GM23338 (cell line): Measurements from ENCODE around the gene PRR14L. TPM values are rescaled to one million over a fixed set of nuclear protein-coding genes. Genes with fewer than 3 reads are reported as not detected.
"Not testable (repeated sequence)": the region's sequence is repeated elsewhere in the genome, so short reads cannot be mapped to it uniquely, and the experiment has no call there.

Experiments used
- ATAC-seq: fragments of 200-7000 bp; cut with Tn5 transposase; 3 replicates; pipeline ENCODE4 v1.9.1; 2020
- DNase-seq: peaks from one replicate; pipeline ENCODE4 v3.0.0-alpha.2; 2015; ENCODE audit warnings: low spot score
- H2AFZ ChIP-seq: fragments of 200-600 bp; sonication (generic); 2 replicates; pipeline ENCODE4 v1.8.0; 2016; ENCODE audit warnings: antibody characterized with exemption, mild to moderate bottlenecking, moderate library complexity
- H3F3A ChIP-seq: fragments of 200-600 bp; sonication (generic); replicated peaks from 2 replicates; pipeline ENCODE4 v1.8.0; 2017; ENCODE audit warnings: antibody characterized with exemption, mixed run types, low read depth
- H3K27ac ChIP-seq: fragments of 200-600 bp; sonication (generic); 2 replicates; pipeline ENCODE4 v1.6.1; 2016; ENCODE audit warnings: low read depth
- H3K27me3 ChIP-seq: fragments of 200-600 bp; sonication (generic); 2 replicates; pipeline ENCODE4 v1.8.0; 2016; ENCODE audit warnings: mild to moderate bottlenecking, mixed run types, moderate library complexity; ENCODE audit not compliant: insufficient read depth
- H3K36me3 ChIP-seq: fragments of 200-600 bp; sonication (generic); 2 replicates; pipeline ENCODE4 v1.8.0; 2016; ENCODE audit warnings: mild to moderate bottlenecking; ENCODE audit not compliant: insufficient read depth
- H3K4me1 ChIP-seq: fragments of 200-600 bp; sonication (generic); 2 replicates; pipeline ENCODE4 v1.8.0; 2016; ENCODE audit warnings: mild to moderate bottlenecking, moderate library complexity; ENCODE audit not compliant: insufficient read depth
- H3K4me2 ChIP-seq: fragments of 200-600 bp; sonication (generic); 2 replicates; pipeline ENCODE4 v1.7.1; 2017; ENCODE audit warnings: mixed run types
- H3K4me3 ChIP-seq: fragments of 200-600 bp; sonication (generic); 2 replicates; pipeline ENCODE4 v1.6.1; 2016; ENCODE audit warnings: mixed run types
- H3K79me2 ChIP-seq: fragments of 200-600 bp; sonication (generic); replicated peaks from 2 replicates; pipeline ENCODE4 v1.8.0; 2017; ENCODE audit warnings: mild to moderate bottlenecking; ENCODE audit not compliant: insufficient read depth
- H3K9me2 ChIP-seq: fragments of 200-600 bp; sonication (generic); 2 replicates; pipeline ENCODE4 v1.8.0; 2017; ENCODE audit not compliant: insufficient read depth
- H4K20me1 ChIP-seq: fragments of 200-600 bp; sonication (generic); replicated peaks from 2 replicates; pipeline ENCODE4 v1.8.0; 2017; ENCODE audit warnings: mild to moderate bottlenecking; ENCODE audit not compliant: insufficient read depth
- H3K27ac Mint-ChIP-seq: 2 replicates; pipeline ENCODE4 v1.8.0; 2020; ENCODE audit warnings: inconsistent platforms, mild to moderate bottlenecking, moderate library complexity, mixed read lengths
- H3K27me3 Mint-ChIP-seq: 3 replicates; pipeline ENCODE4 v1.8.0; 2022; ENCODE audit warnings: low read depth, mild to moderate bottlenecking, moderate library complexity, mixed read lengths, inconsistent platforms; ENCODE audit not compliant: insufficient read depth, poor library complexity
- H3K36me3 Mint-ChIP-seq: 3 replicates; pipeline ENCODE4 v1.8.0; 2021; ENCODE audit warnings: low read depth, mild to moderate bottlenecking, inconsistent platforms, moderate library complexity, mixed read lengths
- H3K4me1 Mint-ChIP-seq: 3 replicates; pipeline ENCODE4 v1.8.0; 2020; ENCODE audit warnings: mild to moderate bottlenecking, inconsistent platforms, mixed read lengths
- H3K4me3 Mint-ChIP-seq: 3 replicates; pipeline ENCODE4 v1.8.0; 2021; ENCODE audit warnings: moderate library complexity, mild to moderate bottlenecking, inconsistent platforms, mixed read lengths
- H3K9me3 Mint-ChIP-seq: 3 replicates; pipeline ENCODE4 v1.8.0; 2020; ENCODE audit warnings: moderate library complexity, mild to moderate bottlenecking, inconsistent platforms, mixed read lengths
- CREB1 ChIP-seq: fragments of 250-450 bp; sonication (Bioruptor Pico); IDR thresholded peaks from 2 replicates; pipeline ENCODE4 v1.5.0; 2020; ENCODE audit warnings: low read depth, mild to moderate bottlenecking, moderate library complexity
- EZH2 ChIP-seq: fragments of 200-600 bp; sonication (generic); IDR thresholded peaks from one replicate; pipeline ENCODE4 v1.8.0; 2017; ENCODE audit warnings: antibody characterized with exemption, mild to moderate bottlenecking, low read depth; ENCODE audit not compliant: unreplicated experiment
- EZH2phosphoT487 ChIP-seq: fragments of 200-600 bp; sonication (generic); IDR thresholded peaks from one replicate; pipeline ENCODE4 v1.8.1; 2018; ENCODE audit warnings: antibody characterized with exemption; ENCODE audit not compliant: unreplicated experiment
- JUNB ChIP-seq: IDR thresholded peaks from one replicate; pipeline ENCODE4 v1.6.1; 2016; ENCODE audit warnings: antibody characterized with exemption; ENCODE audit not compliant: unreplicated experiment
- NANOG ChIP-seq: IDR thresholded peaks from 2 replicates; pipeline ENCODE4 v1.6.1; 2016; ENCODE audit warnings: antibody characterized with exemption, borderline replicate concordance
- POLR2AphosphoS5 ChIP-seq: IDR thresholded peaks from 2 replicates; pipeline ENCODE4 v1.6.1; 2016; ENCODE audit warnings: antibody characterized with exemption, low read depth
- STAT1 ChIP-seq: IDR thresholded peaks from one replicate; pipeline ENCODE4 v1.6.1; 2016; ENCODE audit warnings: antibody characterized with exemption; ENCODE audit not compliant: unreplicated experiment
- ZNF114 ChIP-seq: fragments of 250-450 bp; sonication (Bioruptor Pico); IDR thresholded peaks from 2 replicates; pipeline ENCODE4 v1.5.0; 2020; ENCODE audit warnings: mild to moderate bottlenecking, moderate library complexity
- ZNF331 ChIP-seq: fragments of 250-450 bp; sonication (Bioruptor Pico); IDR thresholded peaks from 2 replicates; pipeline ENCODE4 v1.5.0; 2020; ENCODE audit warnings: low read depth, mild to moderate bottlenecking, moderate library complexity
- polyA plus RNA-seq: library from polyadenylated mRNA; unstranded; fragments of >200 nt; fragmentation: Nextera tagmentation; extraction: Ambion mirVana; gene quantifications from 2 replicates; pipeline ENCODE4 v1.2.1, GENCODE V29; 2016
- total RNA-seq: library from RNA; depleted of rRNA; stranded (reverse); fragments of >200 nt; shearing (Covaris generic); gene quantifications from 2 replicates; pipeline ENCODE4 v1.2.3, GENCODE V29; 2014
- TF ChIP-seq, protein P1 (sequence below), 2 experiments: fragments of 200-600 bp in 1 of 2; sonication (generic) in 1 of 2; conservative IDR thresholded peaks; 2 replicates each; pipeline versions ENCODE4 v1.5.1 to v1.6.1; 2016 to 2017; ENCODE audit warnings: antibody characterized with exemption in 2 of 2, low read depth in 2 of 2, mild to moderate bottlenecking in 2 of 2, moderate library complexity in 1 of 2
- TF ChIP-seq, protein P2 (sequence below): IDR thresholded peaks from one replicate; pipeline ENCODE4 v1.6.1; 2018; ENCODE audit warnings: antibody characterized with exemption; ENCODE audit not compliant: unreplicated experiment
- TF ChIP-seq, protein P3 (sequence below): fragments of 250-450 bp; sonication (Bioruptor Pico); IDR thresholded peaks from 2 replicates; pipeline ENCODE4 v1.5.0; 2020; ENCODE audit warnings: mild to moderate bottlenecking, moderate library complexity

Gene PRR14L
- total and polyA plus RNA-seq, 2 experiments from 2014 or later, result 46.3 to 54.0 TPM

DNA sequence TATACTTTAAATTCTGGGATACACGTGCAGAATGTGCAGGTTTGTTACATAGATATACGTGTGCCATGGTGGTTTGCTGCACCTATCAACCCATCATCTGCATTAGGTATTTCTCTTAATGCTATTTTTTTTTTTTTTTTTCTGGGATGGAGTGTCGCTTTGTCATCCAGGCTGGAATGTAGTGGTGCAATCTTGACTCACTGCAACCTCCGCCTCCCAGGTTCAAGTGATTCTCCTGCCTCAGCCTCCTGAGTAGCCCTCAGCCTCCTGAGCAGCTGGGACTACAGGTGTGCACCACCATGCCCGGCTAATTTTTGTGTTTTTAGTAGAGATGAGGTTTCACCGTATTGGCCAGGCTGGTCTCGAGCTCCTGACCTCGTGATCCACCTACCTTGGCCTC is 49.4 kb upstream of the PRR14L start:
- not testable (repeated sequence) for H3K27me3 Mint-ChIP-seq, DNase-seq, H3K4me3 ChIP-seq, H3K27ac Mint-ChIP-seq, H3K4me2 ChIP-seq, H3K4me1 Mint-ChIP-seq, H3K4me1 ChIP-seq, H3K4me3 Mint-ChIP-seq, H3K27me3 ChIP-seq, H4K20me1 ChIP-seq, H3K27ac ChIP-seq, ATAC-seq, H3K9me2 ChIP-seq, H2AFZ ChIP-seq, H3K79me2 ChIP-seq, H3K9me3 Mint-ChIP-seq, H3F3A ChIP-seq
- H3K36me3 ChIP-seq, result peaks cover 11% of the 10 kb centered on the region
- H3K36me3 Mint-ChIP-seq, result peaks cover 40% of the 10 kb centered on the region

DNA sequence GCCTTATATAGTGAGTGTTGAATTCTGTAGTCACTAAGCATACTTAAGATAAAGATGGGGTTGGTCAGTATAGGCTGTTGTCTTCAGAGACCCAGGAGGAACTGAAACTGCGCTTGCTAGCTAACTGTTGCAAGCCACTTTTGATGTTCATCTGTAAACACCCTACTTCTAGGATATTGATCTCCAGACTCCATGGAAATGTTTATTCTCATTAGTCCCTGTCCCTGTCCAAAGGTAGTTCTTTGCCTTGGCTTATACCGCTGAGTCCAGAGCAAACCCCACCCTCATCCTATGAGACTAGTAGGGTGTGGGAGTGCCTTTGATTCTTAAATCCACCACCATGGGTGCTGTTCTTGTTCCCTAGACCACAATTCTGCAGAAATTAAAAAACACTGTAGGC is 40.3 kb upstream of the PRR14L start:
- H3K27ac Mint-ChIP-seq, result peak overlapping the region; percentile 75; the same call in 1 of the 2 replicates
- TF ChIP-seq, protein P1, sequence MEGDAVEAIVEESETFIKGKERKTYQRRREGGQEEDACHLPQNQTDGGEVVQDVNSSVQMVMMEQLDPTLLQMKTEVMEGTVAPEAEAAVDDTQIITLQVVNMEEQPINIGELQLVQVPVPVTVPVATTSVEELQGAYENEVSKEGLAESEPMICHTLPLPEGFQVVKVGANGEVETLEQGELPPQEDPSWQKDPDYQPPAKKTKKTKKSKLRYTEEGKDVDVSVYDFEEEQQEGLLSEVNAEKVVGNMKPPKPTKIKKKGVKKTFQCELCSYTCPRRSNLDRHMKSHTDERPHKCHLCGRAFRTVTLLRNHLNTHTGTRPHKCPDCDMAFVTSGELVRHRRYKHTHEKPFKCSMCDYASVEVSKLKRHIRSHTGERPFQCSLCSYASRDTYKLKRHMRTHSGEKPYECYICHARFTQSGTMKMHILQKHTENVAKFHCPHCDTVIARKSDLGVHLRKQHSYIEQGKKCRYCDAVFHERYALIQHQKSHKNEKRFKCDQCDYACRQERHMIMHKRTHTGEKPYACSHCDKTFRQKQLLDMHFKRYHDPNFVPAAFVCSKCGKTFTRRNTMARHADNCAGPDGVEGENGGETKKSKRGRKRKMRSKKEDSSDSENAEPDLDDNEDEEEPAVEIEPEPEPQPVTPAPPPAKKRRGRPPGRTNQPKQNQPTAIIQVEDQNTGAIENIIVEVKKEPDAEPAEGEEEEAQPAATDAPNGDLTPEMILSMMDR (conservative IDR thresholded peaks at IDR 0.05; ENCODE audit: low read depth in 2 of 2), result no peak
- TF ChIP-seq POLR2AphosphoS5 (no peak), EZH2phosphoT487 (no peak), JUNB (no peak), CREB1 (CRISPR knock-in tag) (no peak), ZNF331 (no peak), NANOG (no peak), EZH2 (no peak), ZNF114 (CRISPR knock-in tag) (no peak), STAT1 (no peak)
- TF ChIP-seq, protein P2, sequence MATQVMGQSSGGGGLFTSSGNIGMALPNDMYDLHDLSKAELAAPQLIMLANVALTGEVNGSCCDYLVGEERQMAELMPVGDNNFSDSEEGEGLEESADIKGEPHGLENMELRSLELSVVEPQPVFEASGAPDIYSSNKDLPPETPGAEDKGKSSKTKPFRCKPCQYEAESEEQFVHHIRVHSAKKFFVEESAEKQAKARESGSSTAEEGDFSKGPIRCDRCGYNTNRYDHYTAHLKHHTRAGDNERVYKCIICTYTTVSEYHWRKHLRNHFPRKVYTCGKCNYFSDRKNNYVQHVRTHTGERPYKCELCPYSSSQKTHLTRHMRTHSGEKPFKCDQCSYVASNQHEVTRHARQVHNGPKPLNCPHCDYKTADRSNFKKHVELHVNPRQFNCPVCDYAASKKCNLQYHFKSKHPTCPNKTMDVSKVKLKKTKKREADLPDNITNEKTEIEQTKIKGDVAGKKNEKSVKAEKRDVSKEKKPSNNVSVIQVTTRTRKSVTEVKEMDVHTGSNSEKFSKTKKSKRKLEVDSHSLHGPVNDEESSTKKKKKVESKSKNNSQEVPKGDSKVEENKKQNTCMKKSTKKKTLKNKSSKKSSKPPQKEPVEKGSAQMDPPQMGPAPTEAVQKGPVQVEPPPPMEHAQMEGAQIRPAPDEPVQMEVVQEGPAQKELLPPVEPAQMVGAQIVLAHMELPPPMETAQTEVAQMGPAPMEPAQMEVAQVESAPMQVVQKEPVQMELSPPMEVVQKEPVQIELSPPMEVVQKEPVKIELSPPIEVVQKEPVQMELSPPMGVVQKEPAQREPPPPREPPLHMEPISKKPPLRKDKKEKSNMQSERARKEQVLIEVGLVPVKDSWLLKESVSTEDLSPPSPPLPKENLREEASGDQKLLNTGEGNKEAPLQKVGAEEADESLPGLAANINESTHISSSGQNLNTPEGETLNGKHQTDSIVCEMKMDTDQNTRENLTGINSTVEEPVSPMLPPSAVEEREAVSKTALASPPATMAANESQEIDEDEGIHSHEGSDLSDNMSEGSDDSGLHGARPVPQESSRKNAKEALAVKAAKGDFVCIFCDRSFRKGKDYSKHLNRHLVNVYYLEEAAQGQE, result no peak
- TF ChIP-seq, protein P3, sequence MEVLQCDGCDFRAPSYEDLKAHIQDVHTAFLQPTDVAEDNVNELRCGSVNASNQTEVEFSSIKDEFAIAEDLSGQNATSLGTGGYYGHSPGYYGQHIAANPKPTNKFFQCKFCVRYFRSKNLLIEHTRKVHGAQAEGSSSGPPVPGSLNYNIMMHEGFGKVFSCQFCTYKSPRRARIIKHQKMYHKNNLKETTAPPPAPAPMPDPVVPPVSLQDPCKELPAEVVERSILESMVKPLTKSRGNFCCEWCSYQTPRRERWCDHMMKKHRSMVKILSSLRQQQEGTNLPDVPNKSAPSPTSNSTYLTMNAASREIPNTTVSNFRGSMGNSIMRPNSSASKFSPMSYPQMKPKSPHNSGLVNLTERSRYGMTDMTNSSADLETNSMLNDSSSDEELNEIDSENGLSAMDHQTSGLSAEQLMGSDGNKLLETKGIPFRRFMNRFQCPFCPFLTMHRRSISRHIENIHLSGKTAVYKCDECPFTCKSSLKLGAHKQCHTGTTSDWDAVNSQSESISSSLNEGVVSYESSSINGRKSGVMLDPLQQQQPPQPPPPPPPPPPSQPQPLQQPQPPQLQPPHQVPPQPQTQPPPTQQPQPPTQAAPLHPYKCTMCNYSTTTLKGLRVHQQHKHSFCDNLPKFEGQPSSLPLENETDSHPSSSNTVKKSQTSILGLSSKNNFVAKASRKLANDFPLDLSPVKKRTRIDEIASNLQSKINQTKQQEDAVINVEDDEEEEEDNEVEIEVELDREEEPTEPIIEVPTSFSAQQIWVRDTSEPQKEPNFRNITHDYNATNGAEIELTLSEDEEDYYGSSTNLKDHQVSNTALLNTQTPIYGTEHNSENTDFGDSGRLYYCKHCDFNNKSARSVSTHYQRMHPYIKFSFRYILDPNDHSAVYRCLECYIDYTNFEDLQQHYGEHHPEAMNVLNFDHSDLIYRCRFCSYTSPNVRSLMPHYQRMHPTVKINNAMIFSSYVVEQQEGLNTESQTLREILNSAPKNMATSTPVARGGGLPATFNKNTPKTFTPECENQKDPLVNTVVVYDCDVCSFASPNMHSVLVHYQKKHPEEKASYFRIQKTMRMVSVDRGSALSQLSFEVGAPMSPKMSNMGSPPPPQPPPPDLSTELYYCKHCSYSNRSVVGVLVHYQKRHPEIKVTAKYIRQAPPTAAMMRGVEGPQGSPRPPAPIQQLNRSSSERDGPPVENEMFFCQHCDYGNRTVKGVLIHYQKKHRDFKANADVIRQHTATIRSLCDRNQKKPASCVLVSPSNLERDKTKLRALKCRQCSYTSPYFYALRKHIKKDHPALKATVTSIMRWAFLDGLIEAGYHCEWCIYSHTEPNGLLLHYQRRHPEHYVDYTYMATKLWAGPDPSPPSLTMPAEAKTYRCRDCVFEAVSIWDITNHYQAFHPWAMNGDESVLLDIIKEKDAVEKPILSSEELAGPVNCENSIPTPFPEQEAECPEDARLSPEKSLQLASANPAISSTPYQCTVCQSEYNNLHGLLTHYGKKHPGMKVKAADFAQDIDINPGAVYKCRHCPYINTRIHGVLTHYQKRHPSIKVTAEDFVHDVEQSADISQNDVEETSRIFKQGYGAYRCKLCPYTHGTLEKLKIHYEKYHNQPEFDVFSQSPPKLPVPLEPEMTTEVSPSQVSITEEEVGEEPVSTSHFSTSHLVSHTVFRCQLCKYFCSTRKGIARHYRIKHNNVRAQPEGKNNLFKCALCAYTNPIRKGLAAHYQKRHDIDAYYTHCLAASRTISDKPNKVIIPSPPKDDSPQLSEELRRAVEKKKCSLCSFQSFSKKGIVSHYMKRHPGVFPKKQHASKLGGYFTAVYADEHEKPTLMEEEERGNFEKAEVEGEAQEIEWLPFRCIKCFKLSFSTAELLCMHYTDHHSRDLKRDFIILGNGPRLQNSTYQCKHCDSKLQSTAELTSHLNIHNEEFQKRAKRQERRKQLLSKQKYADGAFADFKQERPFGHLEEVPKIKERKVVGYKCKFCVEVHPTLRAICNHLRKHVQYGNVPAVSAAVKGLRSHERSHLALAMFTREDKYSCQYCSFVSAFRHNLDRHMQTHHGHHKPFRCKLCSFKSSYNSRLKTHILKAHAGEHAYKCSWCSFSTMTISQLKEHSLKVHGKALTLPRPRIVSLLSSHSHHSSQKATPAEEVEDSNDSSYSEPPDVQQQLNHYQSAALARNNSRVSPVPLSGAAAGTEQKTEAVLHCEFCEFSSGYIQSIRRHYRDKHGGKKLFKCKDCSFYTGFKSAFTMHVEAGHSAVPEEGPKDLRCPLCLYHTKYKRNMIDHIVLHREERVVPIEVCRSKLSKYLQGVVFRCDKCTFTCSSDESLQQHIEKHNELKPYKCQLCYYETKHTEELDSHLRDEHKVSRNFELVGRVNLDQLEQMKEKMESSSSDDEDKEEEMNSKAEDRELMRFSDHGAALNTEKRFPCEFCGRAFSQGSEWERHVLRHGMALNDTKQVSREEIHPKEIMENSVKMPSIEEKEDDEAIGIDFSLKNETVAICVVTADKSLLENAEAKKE (CRISPR knock-in tag), result no peak

More for the DNA sequence above, 40.3 kb upstream of the PRR14L start:
- Mint-ChIP-seq H3K36me3 (peaks cover 2% of the 10 kb centered on the region; the same call in 2 of the 3 replicates), H3K4me1 (no peaks in the 10 kb centered on the region; the same call in 1 of the 3 replicates), H3K9me3 (no peaks in the 10 kb centered on the region), H3K27me3 (peaks cover 2% of the 10 kb centered on the region), H3K4me3 (no peak overlapping the region)
- Histone ChIP-seq H3K4me2 (no peak overlapping the region), H3K4me1 (no peaks in the 10 kb centered on the region), H3K27me3 (no peaks in the 10 kb centered on the region), H3K36me3 (no peaks in the 10 kb centered on the region; the same call in 1 of the 2 replicates), H3K9me2 (no peaks in the 10 kb centered on the region), H3K27ac (no peak overlapping the region), H3K4me3 (no peak overlapping the region), H2AFZ (no peak overlapping the region), H3F3A (no peaks in the 10 kb centered on the region), H4K20me1 (no peaks in the 10 kb centered on the region), H3K79me2 (no peaks in the 10 kb centered on the region)
- no peak for DNase-seq
- no peak for ATAC-seq
